ENCODE measurements around the gene RTN3.
"Not testable (repeated sequence)": the region's sequence is repeated elsewhere in the genome, so short reads cannot be mapped to it uniquely, and the experiment has no call there.

Gene RTN3

GRCh38 chr11:63765688-63766241 is 84.5 kb downstream of the RTN3 start:
- no peak overlapping the region for H3K4me3 ChIP-seq (ENCODE audit: low read length)
- no peak overlapping the region for H3K9ac ChIP-seq (ENCODE audit: low read depth, low read length)
- H3K27me3 ChIP-seq (ENCODE audit: control insufficient read depth, insufficient read depth, low read length) = no peaks in the 10 kb centered on the region

GRCh38 chr11:63766531-63767235 is 85.4 kb downstream of the RTN3 start:
- Histone ChIP-seq H3K9me3 (replicated peaks; ENCODE audit: low read length) (no peaks in the 10 kb centered on the region), H3K4me1 (ENCODE audit: control insufficient read depth, insufficient read depth, low read length) (peaks cover 30% of the 10 kb centered on the region), H3K4me2 (ENCODE audit: low read length) (peak overlapping the region; percentile 95), H3K9ac (ENCODE audit: low read depth, low read length) (peak overlapping the region; percentile 87), H3K36me3 (ENCODE audit: insufficient read depth, low read length) (peaks cover 8% of the 10 kb centered on the region), H3K4me3 (ENCODE audit: low read length) (peak overlapping the region; percentile 96), H3K27me3 (ENCODE audit: control insufficient read depth, insufficient read depth, low read length) (no peaks in the 10 kb centered on the region)

More at GRCh38 chr11:63765688-63766241, 84.5 kb downstream of the RTN3 start:
- H3K36me3 ChIP-seq (ENCODE audit: insufficient read depth, low read length) = peaks cover 17% of the 10 kb centered on the region
- H3K4me2 ChIP-seq (ENCODE audit: low read length) = no peak overlapping the region
- no peaks in the 10 kb centered on the region for H3K9me3 ChIP-seq (replicated peaks; ENCODE audit: low read length)
- peaks cover 30% of the 10 kb centered on the region for H3K4me1 ChIP-seq (ENCODE audit: control insufficient read depth, insufficient read depth, low read length)

GRCh38 chr11:63767267-63767564 is 85.9 kb downstream of the RTN3 start:
- Histone ChIP-seq H3K27me3 (ENCODE audit: control insufficient read depth, insufficient read depth, low read length) (no peaks in the 10 kb centered on the region), H3K9me3 (replicated peaks; ENCODE audit: low read length) (no peaks in the 10 kb centered on the region), H3K4me3 (ENCODE audit: low read length) (peak overlapping the region; percentile 96), H3K36me3 (ENCODE audit: insufficient read depth, low read length) (peaks cover 6% of the 10 kb centered on the region), H3K9ac (ENCODE audit: low read depth, low read length) (peak overlapping the region; percentile 87), H3K4me1 (ENCODE audit: control insufficient read depth, insufficient read depth, low read length) (peaks cover 30% of the 10 kb centered on the region), H3K4me2 (ENCODE audit: low read length) (peak overlapping the region; percentile 95)

- Histone ChIP-seq H3K4me3 (ENCODE audit: low read length) (peak overlapping the region; percentile 96), H3K36me3 (ENCODE audit: insufficient read depth, low read length) (peaks cover 6% of the 10 kb centered on the region), H3K9ac (ENCODE audit: low read depth, low read length) (peak overlapping the region; percentile 87), H3K27me3 (ENCODE audit: control insufficient read depth, insufficient read depth, low read length) (no peaks in the 10 kb centered on the region), H3K4me2 (ENCODE audit: low read length) (peak overlapping the region; percentile 95), H3K9me3 (replicated peaks; ENCODE audit: low read length) (no peaks in the 10 kb centered on the region), H3K4me1 (ENCODE audit: control insufficient read depth, insufficient read depth, low read length) (peaks cover 26% of the 10 kb centered on the region)
These were observed 86.4 kb downstream of the RTN3 start for GRCh38 chr11:63767565-63768236.

GRCh38 chr11:63768237-63769041 is 87.1 kb downstream of the RTN3 start, which contains the start of gene ZFTA:
ZFTA (minus strand) TSS chr11:63768775; CDS start chr11:63768622, 153 bp downstream.
- H3K9ac ChIP-seq (ENCODE audit: low read depth, low read length) = peak within 1 kb of the TSS; percentile 87
- peaks cover 18% of the 10 kb centered on the region for H3K4me1 ChIP-seq (ENCODE audit: control insufficient read depth, insufficient read depth, low read length)
- H3K27me3 ChIP-seq (ENCODE audit: control insufficient read depth, insufficient read depth, low read length) = no peaks in the 10 kb centered on the region
- peak within 1 kb of the TSS; percentile 95 for H3K4me2 ChIP-seq (ENCODE audit: low read length)
- no peaks in the 10 kb centered on the region for H3K9me3 ChIP-seq (replicated peaks; ENCODE audit: low read length)
- H3K4me3 ChIP-seq (ENCODE audit: low read length) = peak within 1 kb of the TSS; percentile 96
- H3K36me3 ChIP-seq (ENCODE audit: insufficient read depth, low read length) = peaks cover 6% of the 10 kb centered on the region

GRCh38 chr11:63769042-63769713 is 87.9 kb downstream of the RTN3 start:
- Histone ChIP-seq H3K4me3 (ENCODE audit: low read length) (peak overlapping the region; percentile 96), H3K9ac (ENCODE audit: low read depth, low read length) (peak overlapping the region; percentile 83), H3K36me3 (ENCODE audit: insufficient read depth, low read length) (peaks cover 6% of the 10 kb centered on the region), H3K9me3 (replicated peaks; ENCODE audit: low read length) (no peaks in the 10 kb centered on the region), H3K4me2 (ENCODE audit: low read length) (peak overlapping the region; percentile 94), H3K4me1 (ENCODE audit: control insufficient read depth, insufficient read depth, low read length) (peaks cover 18% of the 10 kb centered on the region), H3K27me3 (ENCODE audit: control insufficient read depth, insufficient read depth, low read length) (no peaks in the 10 kb centered on the region)

- Histone ChIP-seq H3K9me3 (replicated peaks; ENCODE audit: low read length) (no peaks in the 10 kb centered on the region), H3K9ac (ENCODE audit: low read depth, low read length) (peak overlapping the region; percentile 83), H3K27me3 (ENCODE audit: control insufficient read depth, insufficient read depth, low read length) (no peaks in the 10 kb centered on the region), H3K4me1 (ENCODE audit: control insufficient read depth, insufficient read depth, low read length) (peaks cover 18% of the 10 kb centered on the region), H3K36me3 (ENCODE audit: insufficient read depth, low read length) (no peaks in the 10 kb centered on the region), H3K4me3 (ENCODE audit: low read length) (peak overlapping the region; percentile 96), H3K4me2 (ENCODE audit: low read length) (peak overlapping the region; percentile 94)
These were observed 88.6 kb downstream of the RTN3 start for GRCh38 chr11:63769714-63770455.

- Histone ChIP-seq H3K27me3 (ENCODE audit: control insufficient read depth, insufficient read depth, low read length) (no peaks in the 10 kb centered on the region), H3K9me3 (replicated peaks; ENCODE audit: low read length) (no peaks in the 10 kb centered on the region), H3K4me1 (ENCODE audit: control insufficient read depth, insufficient read depth, low read length) (peaks cover 18% of the 10 kb centered on the region), H3K4me2 (ENCODE audit: low read length) (no peak overlapping the region), H3K36me3 (ENCODE audit: insufficient read depth, low read length) (no peaks in the 10 kb centered on the region), H3K4me3 (ENCODE audit: low read length) (no peak overlapping the region), H3K9ac (ENCODE audit: low read depth, low read length) (no peak overlapping the region)
These were observed 89.5 kb downstream of the RTN3 start for GRCh38 chr11:63770763-63771162.

GRCh38 chr11:63771741-63772318 is 90.5 kb downstream of the RTN3 start:
- H3K9ac ChIP-seq (ENCODE audit: low read depth, low read length); H3K4me3 ChIP-seq (ENCODE audit: low read length); H3K9me3 ChIP-seq (replicated peaks; ENCODE audit: low read length): not testable (repeated sequence)

GRCh38 chr11:63775191-63775590 is 93.9 kb downstream of the RTN3 start:
- no peaks in the 10 kb centered on the region for H3K36me3 ChIP-seq (ENCODE audit: insufficient read depth, low read length)
- no peaks in the 10 kb centered on the region for H3K4me1 ChIP-seq (ENCODE audit: control insufficient read depth, insufficient read depth, low read length)
- H3K4me2 ChIP-seq (ENCODE audit: low read length) = no peak overlapping the region
- H3K9me3 ChIP-seq (replicated peaks; ENCODE audit: low read length) = no peaks in the 10 kb centered on the region
- no peak overlapping the region for H3K9ac ChIP-seq (ENCODE audit: low read depth, low read length)
- H3K27me3 ChIP-seq (ENCODE audit: control insufficient read depth, insufficient read depth, low read length) = no peaks in the 10 kb centered on the region
- H3K4me3 ChIP-seq (ENCODE audit: low read length) = no peak overlapping the region

More at GRCh38 chr11:63771741-63772318, 90.5 kb downstream of the RTN3 start:
- H3K36me3 ChIP-seq (ENCODE audit: insufficient read depth, low read length); H3K4me2 ChIP-seq (ENCODE audit: low read length); H3K27me3 ChIP-seq (ENCODE audit: control insufficient read depth, insufficient read depth, low read length): not testable (repeated sequence)
- peaks cover 11% of the 10 kb centered on the region for H3K4me1 ChIP-seq (ENCODE audit: control insufficient read depth, insufficient read depth, low read length)

All from skeletal muscle satellite cell (primary cell).